ENCODE results near the gene VEZT.

DNA sequence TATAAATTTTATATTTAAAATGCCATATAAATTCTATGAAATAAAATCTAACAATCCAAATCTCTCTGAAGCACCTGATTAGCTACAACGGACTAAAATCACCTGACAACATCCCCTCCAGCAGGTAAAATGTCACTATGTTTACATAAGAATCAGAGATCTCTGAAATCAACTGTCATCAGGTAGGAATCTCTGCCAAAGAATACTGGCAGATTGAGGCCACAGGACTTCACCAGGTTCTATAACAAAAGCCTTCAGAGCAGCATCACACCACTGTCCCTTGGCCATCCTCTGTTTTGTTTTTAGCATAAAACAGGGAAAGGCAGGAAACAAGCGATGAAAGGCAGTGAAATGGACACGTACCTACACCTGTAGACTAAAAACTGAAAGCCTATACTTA, 22.5 kb upstream of the VEZT start:
- TF ChIP-seq CTCF (conservative IDR thresholded peaks at IDR 0.05 in 1 of 2, IDR thresholded peaks at IDR 0.05 in 1 of 2; ENCODE audit: low read depth in 1 of 2, low read length in 2 of 2) (no peak), EZH2 (IDR thresholded peaks at IDR 0.05; ENCODE audit: low read length, missing control alignments) (no peak)
